22Rv1 (cell line): ENCODE results near the gene UPK1A.
"Not testable (repeated sequence)": the region's sequence is repeated elsewhere in the genome, so short reads cannot be mapped to it uniquely, and the experiment has no call there.

Experiments
- H3K27ac ChIP-seq: fragments of 450-650 bp; 2 replicates; pipeline ENCODE4 v1.5.1; 2017
- ZFX ChIP-seq: fragments of 450-650 bp; IDR thresholded peaks from 2 replicates; pipeline ENCODE4 v1.6.1; 2017; ENCODE audit warnings: antibody characterized with exemption, borderline replicate concordance
- TF ChIP-seq, protein P1 (sequence below): fragments of 450-650 bp; IDR thresholded peaks from 2 replicates; pipeline ENCODE4 v1.5.1; 2017; ENCODE audit warnings: mild to moderate bottlenecking

The UPK1A gene

DNA sequence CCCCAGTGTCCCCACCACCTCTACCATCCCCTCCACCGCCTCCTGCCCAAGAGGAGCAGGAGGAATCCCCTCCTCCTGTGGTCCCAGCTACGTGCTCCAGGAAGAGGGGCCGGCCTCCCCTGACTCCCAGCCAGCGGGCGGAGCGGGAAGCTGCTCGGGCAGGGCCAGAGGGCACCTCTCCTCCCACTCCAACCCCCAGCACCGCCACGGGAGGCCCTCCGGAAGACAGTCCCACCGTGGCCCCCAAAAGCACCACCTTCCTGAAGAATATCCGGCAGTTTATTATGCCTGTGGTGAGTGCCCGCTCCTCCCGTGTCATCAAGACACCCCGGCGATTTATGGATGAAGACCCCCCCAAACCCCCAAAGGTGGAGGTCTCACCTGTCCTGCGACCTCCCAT lies 54.3 kb downstream of the UPK1A start:
- no peak overlapping the region for H3K27ac ChIP-seq
- TF ChIP-seq, protein P1, sequence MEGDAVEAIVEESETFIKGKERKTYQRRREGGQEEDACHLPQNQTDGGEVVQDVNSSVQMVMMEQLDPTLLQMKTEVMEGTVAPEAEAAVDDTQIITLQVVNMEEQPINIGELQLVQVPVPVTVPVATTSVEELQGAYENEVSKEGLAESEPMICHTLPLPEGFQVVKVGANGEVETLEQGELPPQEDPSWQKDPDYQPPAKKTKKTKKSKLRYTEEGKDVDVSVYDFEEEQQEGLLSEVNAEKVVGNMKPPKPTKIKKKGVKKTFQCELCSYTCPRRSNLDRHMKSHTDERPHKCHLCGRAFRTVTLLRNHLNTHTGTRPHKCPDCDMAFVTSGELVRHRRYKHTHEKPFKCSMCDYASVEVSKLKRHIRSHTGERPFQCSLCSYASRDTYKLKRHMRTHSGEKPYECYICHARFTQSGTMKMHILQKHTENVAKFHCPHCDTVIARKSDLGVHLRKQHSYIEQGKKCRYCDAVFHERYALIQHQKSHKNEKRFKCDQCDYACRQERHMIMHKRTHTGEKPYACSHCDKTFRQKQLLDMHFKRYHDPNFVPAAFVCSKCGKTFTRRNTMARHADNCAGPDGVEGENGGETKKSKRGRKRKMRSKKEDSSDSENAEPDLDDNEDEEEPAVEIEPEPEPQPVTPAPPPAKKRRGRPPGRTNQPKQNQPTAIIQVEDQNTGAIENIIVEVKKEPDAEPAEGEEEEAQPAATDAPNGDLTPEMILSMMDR, result no peak
- TF ChIP-seq ZFX, result no peak

DNA sequence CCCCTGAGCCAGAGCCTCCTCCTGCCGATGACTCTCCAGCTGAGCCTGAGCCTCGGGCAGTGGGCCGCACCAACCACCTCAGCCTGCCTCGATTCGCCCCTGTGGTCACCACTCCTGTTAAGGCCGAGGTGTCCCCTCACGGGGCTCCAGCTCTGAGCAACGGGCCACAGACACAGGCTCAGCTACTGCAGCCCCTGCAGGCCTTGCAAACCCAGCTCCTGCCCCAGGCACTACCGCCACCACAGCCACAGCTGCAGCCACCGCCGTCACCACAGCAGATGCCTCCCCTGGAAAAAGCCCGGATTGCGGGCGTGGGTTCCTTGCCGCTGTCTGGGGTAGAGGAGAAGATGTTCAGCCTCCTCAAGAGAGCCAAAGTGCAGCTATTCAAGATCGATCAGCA lies 55.1 kb downstream of the UPK1A start:
- TF ChIP-seq ZFX, result no peak
- H3K27ac ChIP-seq, result no peak overlapping the region

DNA sequence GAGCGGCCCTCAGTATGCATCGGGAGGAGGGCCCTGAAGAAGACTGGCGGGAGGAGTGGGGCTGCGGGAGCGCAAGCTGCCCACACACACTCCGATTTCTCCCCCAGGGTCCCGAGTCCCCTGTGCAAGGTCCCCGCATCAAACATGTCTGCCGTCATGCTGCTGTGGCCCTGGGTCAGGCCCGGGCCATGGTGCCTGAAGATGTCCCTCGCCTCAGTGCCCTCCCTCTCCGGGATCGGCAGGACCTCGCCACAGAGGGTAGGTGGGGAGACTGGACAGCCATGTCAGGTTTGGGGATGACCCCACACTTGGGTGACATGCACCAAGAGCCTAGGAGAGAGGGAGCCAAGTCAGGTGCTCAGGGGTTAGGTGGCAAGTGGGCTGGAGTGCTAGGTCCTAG lies 56.1 kb downstream of the UPK1A start:
- TF ChIP-seq, protein P1, result no peak
- TF ChIP-seq ZFX, result no peak
- H3K27ac ChIP-seq, result no peak overlapping the region

DNA sequence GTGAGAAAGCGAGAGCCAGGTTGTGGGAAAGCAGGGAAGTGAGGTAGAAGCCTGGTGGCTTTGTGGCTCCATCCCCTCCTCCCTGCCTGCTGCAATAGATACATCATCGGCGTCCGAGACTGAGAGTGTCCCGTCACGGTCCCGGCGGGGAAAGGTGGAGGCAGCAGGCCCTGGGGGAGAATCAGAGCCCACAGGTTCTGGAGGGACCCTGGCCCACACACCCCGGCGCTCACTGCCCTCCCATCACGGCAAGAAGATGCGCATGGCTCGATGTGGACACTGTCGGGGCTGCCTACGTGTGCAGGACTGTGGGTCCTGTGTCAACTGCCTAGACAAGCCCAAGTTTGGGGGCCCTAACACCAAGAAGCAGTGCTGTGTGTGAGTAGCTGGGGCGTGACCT lies 56.6 kb downstream of the UPK1A start:
- no peak overlapping the region for H3K27ac ChIP-seq
- TF ChIP-seq, protein P1, result no peak
- no peak for TF ChIP-seq ZFX

DNA sequence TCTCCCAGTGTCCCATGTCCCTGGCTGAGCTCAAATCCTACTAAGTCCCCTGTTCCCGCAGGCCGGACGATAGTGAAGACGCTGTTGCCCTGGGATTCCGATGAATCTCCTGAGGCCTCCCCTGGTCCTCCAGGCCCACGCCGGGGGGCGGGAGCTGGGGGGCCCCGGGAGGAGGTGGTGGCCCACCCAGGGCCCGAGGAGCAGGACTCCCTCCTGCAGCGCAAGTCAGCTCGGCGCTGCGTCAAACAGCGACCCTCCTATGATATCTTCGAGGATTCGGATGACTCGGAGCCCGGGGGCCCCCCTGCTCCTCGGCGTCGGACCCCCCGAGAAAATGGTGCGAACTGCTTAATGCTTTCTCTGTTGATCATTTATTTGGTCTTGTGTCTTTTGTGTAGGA lies 57.4 kb downstream of the UPK1A start:
- H3K27ac ChIP-seq, result no peak overlapping the region
- no peak for TF ChIP-seq ZFX
- TF ChIP-seq, protein P1, result no peak

DNA sequence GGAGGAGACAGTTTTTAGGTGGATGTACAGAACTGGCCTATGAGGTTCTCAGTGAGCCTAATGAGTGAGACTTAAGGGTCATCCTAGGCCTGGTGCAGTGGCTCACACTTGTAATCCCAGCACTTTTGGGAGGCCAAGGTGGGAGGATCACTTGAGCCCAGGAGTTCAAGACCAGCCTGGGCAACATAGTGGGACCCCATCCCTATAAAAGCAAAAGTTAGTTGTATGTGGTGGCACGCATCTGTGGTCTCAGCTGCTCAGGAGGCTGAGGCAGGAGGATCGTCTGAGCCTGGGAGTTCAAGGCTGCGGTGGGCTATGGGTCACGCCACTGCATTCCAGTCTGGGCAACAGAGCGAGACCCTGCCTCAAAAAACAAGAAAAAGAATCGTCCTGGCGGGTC lies 57.8 kb downstream of the UPK1A start:
- not testable (repeated sequence) for H3K27ac ChIP-seq

DNA sequence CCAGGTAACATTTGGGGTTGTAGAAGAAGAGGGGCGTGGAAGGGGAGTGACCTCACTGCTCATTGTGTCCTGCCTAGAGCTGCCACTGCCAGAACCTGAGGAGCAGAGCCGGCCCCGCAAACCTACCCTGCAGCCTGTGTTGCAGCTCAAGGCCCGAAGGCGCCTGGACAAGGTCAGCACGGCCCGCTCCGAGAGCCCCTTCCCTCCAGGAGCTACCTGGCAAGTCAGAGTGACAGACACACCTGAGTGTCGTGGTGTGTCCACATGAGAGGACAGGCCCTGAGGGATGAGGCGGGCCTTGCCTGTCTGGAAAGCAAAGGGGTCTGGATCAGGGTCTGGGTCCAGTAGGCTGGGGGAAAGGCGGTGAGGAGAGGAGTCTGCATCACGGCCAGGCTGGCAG lies 58.2 kb downstream of the UPK1A start:
- TF ChIP-seq, protein P1, result no peak
- no peak for TF ChIP-seq ZFX
- H3K27ac ChIP-seq, result no peak overlapping the region

DNA sequence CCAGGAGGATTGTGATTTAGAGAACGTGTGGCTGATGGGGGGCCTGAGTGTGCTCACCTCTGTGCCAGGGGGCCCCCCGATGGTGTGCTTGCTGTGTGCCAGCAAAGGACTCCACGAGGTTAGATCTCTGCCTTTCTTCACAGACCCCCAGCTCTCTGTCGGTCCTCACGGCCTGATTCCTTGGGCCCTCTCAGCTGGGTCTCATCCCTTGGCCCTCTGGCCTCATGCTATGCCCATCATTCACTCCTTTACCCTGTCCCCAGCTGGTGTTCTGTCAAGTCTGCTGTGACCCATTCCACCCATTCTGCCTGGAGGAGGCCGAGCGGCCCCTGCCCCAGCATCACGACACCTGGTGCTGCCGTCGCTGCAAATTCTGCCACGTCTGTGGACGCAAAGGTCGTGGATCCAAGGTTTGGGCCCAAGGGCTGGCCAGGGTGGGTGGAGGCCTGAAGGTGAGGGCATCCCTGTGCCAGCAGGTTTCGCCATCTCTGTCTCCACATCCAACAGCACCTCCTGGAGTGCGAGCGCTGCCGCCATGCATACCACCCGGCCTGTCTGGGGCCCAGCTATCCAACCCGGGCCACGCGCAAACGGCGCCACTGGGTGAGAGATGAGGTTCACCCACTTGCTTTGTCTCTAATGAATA lies 59.0 kb downstream of the UPK1A start:
- no peak overlapping the region for H3K27ac ChIP-seq
- TF ChIP-seq, protein P1, result no peak
- TF ChIP-seq ZFX, result no peak
